Uterus (tissue), 4 donors: ENCODE results near the gene CRYZL1. TPM values are rescaled to one million over a fixed set of nuclear protein-coding genes. Genes with fewer than 3 reads are reported as not detected.

ENCODE experiments used
- DNase-seq, 2 donors: peaks; one replicate each; pipeline ENCODE4 v3.0.0-alpha.2; 2019 to 2020
- H3K27ac ChIP-seq, 2 donors: fragments of 200-600 bp; sonication (generic); 1 replicate in 1 of 2; 2 replicates in 1 of 2; pipeline ENCODE4 v1.5.1; 2016 to 2018
- H3K27me3 ChIP-seq, 2 donors: fragments of 200-600 bp; sonication (generic); one replicate each; pipeline ENCODE4 v1.5.1; 2018 to 2019; ENCODE audit warnings: control low read depth in 1 of 2
- H3K36me3 ChIP-seq, 2 donors: fragments of 200-600 bp; sonication (generic); one replicate each; pipeline ENCODE4 v1.5.1; 2019; ENCODE audit warnings: control low read depth in 1 of 2
- H3K4me1 ChIP-seq, 2 donors: fragments of 200-600 bp; sonication (generic); one replicate each; pipeline ENCODE4 v1.5.1; 2018 to 2019; ENCODE audit warnings: control low read depth in 1 of 2
- H3K4me3 ChIP-seq, 2 donors: fragments of 200-600 bp; sonication (generic); 1 replicate in 1 of 2; 2 replicates in 1 of 2; pipeline ENCODE4 v1.5.1; 2018 to 2019; ENCODE audit warnings: mild to moderate bottlenecking in 1 of 2
- H3K9me3 ChIP-seq, 2 donors: fragments of 200-600 bp; sonication (generic); one replicate each; pipeline ENCODE4 v1.5.1; 2019; ENCODE audit warnings: control low read depth in 1 of 2
- POLR2A ChIP-seq, 2 donors: fragments of 450-650 bp; IDR thresholded peaks; one replicate each; pipeline ENCODE4 v1.6.1; 2016; ENCODE audit warnings: antibody characterized with exemption in 2 of 2, mild to moderate bottlenecking in 1 of 2, moderate library complexity in 1 of 2
- intact Hi-C: fragments of 100-400 bp; cut with DNase I; formaldehyde crosslinking; loops from one replicate; pipeline ENCODE4 v1.15.1; 2023; ENCODE audit warnings: low total_unique reads
- total RNA-seq, 4 donors: library from RNA; depleted of rRNA in 3 of 4; stranded (reverse); fragments of >200 nt in 3 of 4; gene quantifications; one replicate each; pipeline versions ENCODE4 v1.1.0 to v1.2.4, GENCODE V29; 2014 to 2023
- TF ChIP-seq, protein P1 (sequence below), 4 experiments: fragments of 200-600 bp in 2 of 4; fragments of 450-650 bp in 2 of 4; sonication (generic) in 2 of 4; IDR thresholded peaks; one replicate each; pipeline ENCODE4 v1.5.1; 2016 to 2019; ENCODE audit warnings: antibody characterized with exemption in 4 of 4, mild to moderate bottlenecking in 2 of 4, moderate library complexity in 1 of 4
- donor health status: DM: yes; HTN: yes; CAD: no.

CRYZL1 gene
- total RNA-seq, 4 donors from 2014 or later: 66.8 to 147 (median 67.3) TPM

DNA sequence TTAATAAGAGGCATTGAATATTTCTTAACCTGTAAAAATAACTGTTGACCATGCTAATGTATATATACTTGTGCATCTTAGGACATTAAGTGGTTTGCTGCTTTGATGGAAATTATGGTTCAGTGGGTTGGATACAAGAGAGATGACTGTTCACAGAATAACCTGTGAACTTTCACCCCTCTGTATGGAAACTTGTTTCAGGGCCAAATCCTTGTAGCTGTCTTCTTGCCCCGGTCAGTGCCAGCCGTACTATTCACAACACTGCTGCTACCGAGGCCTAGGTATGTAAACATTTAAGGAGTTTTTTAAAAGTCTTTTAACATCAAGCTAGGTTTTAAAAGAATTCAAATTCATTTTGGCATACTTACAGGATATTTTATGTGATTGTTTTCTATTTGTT, 69.2 kb downstream of the CRYZL1 start:
- Histone ChIP-seq H3K9me3 (no peaks in the 10 kb centered on the region), H3K4me3 (no peak overlapping the region), H3K4me1 (no peaks in the 10 kb centered on the region), H3K36me3 (no peaks in the 10 kb centered on the region), H3K27me3 (no peaks in the 10 kb centered on the region), H3K27ac (no peak overlapping the region)
- DNase-seq: no peak
- intact Hi-C loops: no loop called here
- TF ChIP-seq POLR2A (IDR thresholded peaks at IDR 0.05): no peak
- TF ChIP-seq, protein P1, sequence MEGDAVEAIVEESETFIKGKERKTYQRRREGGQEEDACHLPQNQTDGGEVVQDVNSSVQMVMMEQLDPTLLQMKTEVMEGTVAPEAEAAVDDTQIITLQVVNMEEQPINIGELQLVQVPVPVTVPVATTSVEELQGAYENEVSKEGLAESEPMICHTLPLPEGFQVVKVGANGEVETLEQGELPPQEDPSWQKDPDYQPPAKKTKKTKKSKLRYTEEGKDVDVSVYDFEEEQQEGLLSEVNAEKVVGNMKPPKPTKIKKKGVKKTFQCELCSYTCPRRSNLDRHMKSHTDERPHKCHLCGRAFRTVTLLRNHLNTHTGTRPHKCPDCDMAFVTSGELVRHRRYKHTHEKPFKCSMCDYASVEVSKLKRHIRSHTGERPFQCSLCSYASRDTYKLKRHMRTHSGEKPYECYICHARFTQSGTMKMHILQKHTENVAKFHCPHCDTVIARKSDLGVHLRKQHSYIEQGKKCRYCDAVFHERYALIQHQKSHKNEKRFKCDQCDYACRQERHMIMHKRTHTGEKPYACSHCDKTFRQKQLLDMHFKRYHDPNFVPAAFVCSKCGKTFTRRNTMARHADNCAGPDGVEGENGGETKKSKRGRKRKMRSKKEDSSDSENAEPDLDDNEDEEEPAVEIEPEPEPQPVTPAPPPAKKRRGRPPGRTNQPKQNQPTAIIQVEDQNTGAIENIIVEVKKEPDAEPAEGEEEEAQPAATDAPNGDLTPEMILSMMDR (IDR thresholded peaks at IDR 0.05): no peak

DNA sequence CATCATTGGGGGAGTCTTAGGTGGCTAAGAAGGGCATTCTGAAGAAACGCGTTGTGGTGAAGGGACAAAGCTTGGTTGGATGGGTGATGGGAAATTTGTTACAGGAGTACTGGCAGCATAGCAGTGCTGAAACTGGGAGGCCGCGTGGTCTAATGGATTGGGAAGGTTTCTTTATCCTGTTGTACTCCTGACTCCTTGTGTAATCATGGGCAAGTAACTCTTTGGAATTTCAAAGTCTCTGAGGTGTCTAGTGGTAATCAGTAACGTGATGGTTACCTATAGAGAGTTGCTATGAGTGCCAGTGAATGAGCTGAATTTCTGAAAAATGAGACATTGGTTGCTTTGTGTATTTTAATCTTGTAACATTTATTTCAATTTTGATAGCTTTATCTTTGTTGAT, 71.5 kb downstream of the CRYZL1 start:
- intact Hi-C loops: no loop called here
- H3K36me3 ChIP-seq: no peaks in the 10 kb centered on the region
- no peaks in the 10 kb centered on the region for H3K27me3 ChIP-seq
- H3K9me3 ChIP-seq: no peaks in the 10 kb centered on the region
- no peak overlapping the region for H3K27ac ChIP-seq
- TF ChIP-seq POLR2A (IDR thresholded peaks at IDR 0.05): no peak
- TF ChIP-seq, protein P1 (IDR thresholded peaks at IDR 0.05): no peak
- H3K4me1 ChIP-seq: no peaks in the 10 kb centered on the region
- H3K4me3 ChIP-seq: no peak overlapping the region
- no peak for DNase-seq

DNA sequence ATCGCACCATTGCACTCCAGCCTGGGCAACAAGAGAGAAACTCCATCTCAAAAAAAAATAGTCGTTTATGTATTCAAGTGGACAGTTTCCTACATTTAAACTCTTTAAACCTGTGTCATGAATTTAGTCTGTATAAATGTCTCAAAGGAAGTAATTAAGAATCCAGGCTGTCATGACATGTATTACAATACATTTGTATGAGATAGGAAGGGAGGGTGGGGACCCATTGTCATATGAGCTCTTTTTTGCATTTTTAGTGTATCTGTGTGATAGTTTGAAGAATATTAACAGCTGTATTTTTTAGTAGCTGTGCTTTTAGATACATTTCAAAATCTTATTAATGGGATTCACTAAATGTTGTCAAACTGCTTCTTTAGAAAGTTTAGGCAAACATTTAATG, 73.1 kb downstream of the CRYZL1 start:
- no peak for DNase-seq
- no peaks in the 10 kb centered on the region for H3K9me3 ChIP-seq
- no peaks in the 10 kb centered on the region for H3K4me1 ChIP-seq
- intact Hi-C loops: no loop called here
- H3K27me3 ChIP-seq: no peaks in the 10 kb centered on the region
- no peak overlapping the region for H3K27ac ChIP-seq
- H3K36me3 ChIP-seq: no peaks in the 10 kb centered on the region
- no peak overlapping the region for H3K4me3 ChIP-seq
- TF ChIP-seq, protein P1 (IDR thresholded peaks at IDR 0.05): no peak
- TF ChIP-seq POLR2A (IDR thresholded peaks at IDR 0.05): no peak

DNA sequence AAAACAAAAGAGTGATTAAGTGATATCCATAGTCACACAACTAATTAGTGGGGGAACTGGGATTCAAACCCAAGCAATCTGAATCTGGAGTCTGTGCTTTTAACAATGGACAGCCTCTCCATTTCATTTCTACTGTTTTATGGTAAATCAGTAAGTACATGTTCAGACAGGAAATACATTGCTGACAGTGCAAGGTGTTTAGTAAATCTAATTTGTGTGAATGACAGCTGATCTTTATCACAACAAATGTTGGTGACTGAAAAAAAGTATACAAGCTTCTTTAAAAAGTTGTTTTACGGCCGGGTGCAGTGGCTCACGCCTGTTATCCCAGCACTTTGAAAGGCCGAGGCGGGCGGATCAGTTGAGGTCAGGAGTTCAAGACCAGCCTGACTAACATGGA, 73.6 kb downstream of the CRYZL1 start:
- Histone ChIP-seq H3K4me3 (no peak overlapping the region), H3K36me3 (no peaks in the 10 kb centered on the region), H3K27ac (no peak overlapping the region), H3K9me3 (no peaks in the 10 kb centered on the region), H3K27me3 (no peaks in the 10 kb centered on the region), H3K4me1 (no peaks in the 10 kb centered on the region)
- intact Hi-C loops: no loop called here
- no peak for DNase-seq
- TF ChIP-seq, protein P1 (IDR thresholded peaks at IDR 0.05): no peak
- TF ChIP-seq POLR2A (IDR thresholded peaks at IDR 0.05): no peak

DNA sequence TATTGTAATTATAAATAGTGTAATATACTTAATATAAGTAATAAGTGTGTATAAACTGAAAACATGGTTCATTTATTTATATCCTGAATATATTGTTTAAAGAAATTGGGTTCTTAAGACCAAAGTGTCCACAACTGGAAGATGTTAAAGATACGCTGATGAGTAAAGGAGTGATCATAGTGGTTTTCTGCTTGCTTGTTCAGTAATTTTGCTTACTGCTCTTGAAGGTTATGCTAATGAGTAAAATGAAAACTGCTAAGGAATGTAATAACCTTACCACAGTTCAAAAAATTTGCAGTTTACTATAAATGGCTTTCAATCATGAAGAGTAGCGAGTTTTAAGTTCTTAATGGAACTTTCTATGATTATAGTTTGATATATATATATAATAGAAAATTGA, 75.0 kb downstream of the CRYZL1 start:
- no peaks in the 10 kb centered on the region for H3K27me3 ChIP-seq
- no peaks in the 10 kb centered on the region for H3K36me3 ChIP-seq
- no peaks in the 10 kb centered on the region for H3K4me1 ChIP-seq
- H3K4me3 ChIP-seq: no peak overlapping the region
- no peak overlapping the region for H3K27ac ChIP-seq
- TF ChIP-seq, protein P1 (IDR thresholded peaks at IDR 0.05): no peak
- no peak for TF ChIP-seq POLR2A (IDR thresholded peaks at IDR 0.05)
- no peak for DNase-seq
- no peaks in the 10 kb centered on the region for H3K9me3 ChIP-seq
- intact Hi-C loops: no loop called here
